Activated naive CD8-positive, alpha-beta T cell treated with anti-CD3 and anti-CD28 coated beads, Interleukin-2, amount 50 U/mL, for 24 hours (primary cell): ENCODE results near the gene DKK3.
A peak's percentile ranks its signal among the peaks of the same experiment; 100 is the strongest.

Source experiments
- ATAC-seq: fragments of 150-1000 bp; cut with Tn5 transposase; one replicate; pipeline ENCODE4 v1.10.0; 2021
- DNase-seq: peaks from one replicate; pipeline ENCODE4 v3.0.0; 2021
- H3K27ac Mint-ChIP-seq: one replicate; pipeline ENCODE4 v1.8.0; 2021; ENCODE audit warnings: mild to moderate bottlenecking, mixed read lengths
- H3K27me3 Mint-ChIP-seq: one replicate; pipeline ENCODE4 v1.8.0; 2021; ENCODE audit warnings: mixed read lengths
- H3K36me3 Mint-ChIP-seq: one replicate; pipeline ENCODE4 v1.8.0; 2021; ENCODE audit warnings: low read depth, mixed read lengths
- H3K4me1 Mint-ChIP-seq: one replicate; pipeline ENCODE4 v1.8.0; 2021; ENCODE audit warnings: mixed read lengths
- H3K4me3 Mint-ChIP-seq: one replicate; pipeline ENCODE4 v1.8.0; 2021; ENCODE audit warnings: mild to moderate bottlenecking, moderate library complexity, mixed read lengths
- H3K9me3 Mint-ChIP-seq: one replicate; pipeline ENCODE4 v1.8.0; 2021; ENCODE audit warnings: mixed read lengths

Gene DKK3

GRCh38 chr11:11975201-11976092, 33.0 kb downstream of the DKK3 start:
- no peak overlapping the region for H3K27ac Mint-ChIP-seq
- DNase-seq (no peak), ATAC-seq (no peak)
- H3K36me3 Mint-ChIP-seq = no peaks in the 10 kb centered on the region
- no peaks in the 10 kb centered on the region for H3K9me3 Mint-ChIP-seq
- H3K4me3 Mint-ChIP-seq = no peak overlapping the region
- H3K4me1 Mint-ChIP-seq = peaks cover 5% of the 10 kb centered on the region
- peaks cover 1% of the 10 kb centered on the region for H3K27me3 Mint-ChIP-seq

GRCh38 chr11:11973866-11974265, 34.6 kb downstream of the DKK3 start:
- Mint-ChIP-seq H3K9me3 (no peaks in the 10 kb centered on the region), H3K4me3 (no peak overlapping the region), H3K4me1 (peaks cover 5% of the 10 kb centered on the region), H3K27ac (no peak overlapping the region), H3K36me3 (no peaks in the 10 kb centered on the region), H3K27me3 (no peaks in the 10 kb centered on the region)
- DNase-seq (no peak), ATAC-seq (no peak)

GRCh38 chr11:11973361-11973800, 35.0 kb downstream of the DKK3 start:
- ATAC-seq = no peak
- Mint-ChIP-seq H3K4me3 (no peak overlapping the region), H3K27ac (no peak overlapping the region), H3K9me3 (no peaks in the 10 kb centered on the region), H3K36me3 (no peaks in the 10 kb centered on the region), H3K27me3 (no peaks in the 10 kb centered on the region), H3K4me1 (peaks cover 5% of the 10 kb centered on the region)
- no peak for DNase-seq

GRCh38 chr11:11972730-11973341, 35.6 kb downstream of the DKK3 start:
- H3K4me3 Mint-ChIP-seq = no peak overlapping the region
- H3K27me3 Mint-ChIP-seq = no peaks in the 10 kb centered on the region
- H3K36me3 Mint-ChIP-seq = no peaks in the 10 kb centered on the region
- peaks cover 5% of the 10 kb centered on the region for H3K4me1 Mint-ChIP-seq
- ATAC-seq (no peak), DNase-seq (no peak)
- no peaks in the 10 kb centered on the region for H3K9me3 Mint-ChIP-seq
- no peak overlapping the region for H3K27ac Mint-ChIP-seq

- Mint-ChIP-seq H3K4me3 (no peak overlapping the region), H3K27me3 (no peaks in the 10 kb centered on the region), H3K9me3 (no peaks in the 10 kb centered on the region), H3K36me3 (no peaks in the 10 kb centered on the region), H3K27ac (no peak overlapping the region), H3K4me1 (peaks cover 5% of the 10 kb centered on the region)
- ATAC-seq (no peak), DNase-seq (no peak)
Measured at GRCh38 chr11:11971906-11972547, 36.4 kb downstream of the DKK3 start.

GRCh38 chr11:11970556-11970955, 37.9 kb downstream of the DKK3 start:
- ATAC-seq (no peak), DNase-seq (no peak)
- no peaks in the 10 kb centered on the region for H3K9me3 Mint-ChIP-seq
- H3K4me1 Mint-ChIP-seq = peaks cover 5% of the 10 kb centered on the region
- no peak overlapping the region for H3K4me3 Mint-ChIP-seq
- no peaks in the 10 kb centered on the region for H3K36me3 Mint-ChIP-seq
- no peaks in the 10 kb centered on the region for H3K27me3 Mint-ChIP-seq
- no peak overlapping the region for H3K27ac Mint-ChIP-seq

- H3K9me3 Mint-ChIP-seq = no peaks in the 10 kb centered on the region
- H3K27me3 Mint-ChIP-seq = no peaks in the 10 kb centered on the region
- no peak overlapping the region for H3K27ac Mint-ChIP-seq
- H3K36me3 Mint-ChIP-seq = no peaks in the 10 kb centered on the region
- H3K4me3 Mint-ChIP-seq = no peak overlapping the region
- DNase-seq (no peak), ATAC-seq (no peak)
- no peaks in the 10 kb centered on the region for H3K4me1 Mint-ChIP-seq
Measured at GRCh38 chr11:11969380-11970215, 38.8 kb downstream of the DKK3 start.

- Mint-ChIP-seq H3K27me3 (no peaks in the 10 kb centered on the region), H3K36me3 (no peaks in the 10 kb centered on the region), H3K27ac (no peak overlapping the region), H3K9me3 (no peaks in the 10 kb centered on the region), H3K4me1 (no peaks in the 10 kb centered on the region), H3K4me3 (no peak overlapping the region)
- DNase-seq (no peak), ATAC-seq (no peak)
Measured at GRCh38 chr11:11968511-11969280, 39.7 kb downstream of the DKK3 start.

GRCh38 chr11:11967669-11968510, 40.5 kb downstream of the DKK3 start:
- Mint-ChIP-seq H3K4me3 (no peak overlapping the region), H3K9me3 (no peaks in the 10 kb centered on the region), H3K4me1 (no peaks in the 10 kb centered on the region), H3K27me3 (no peaks in the 10 kb centered on the region), H3K36me3 (no peaks in the 10 kb centered on the region), H3K27ac (no peak overlapping the region)
- no peak for ATAC-seq
- DNase-seq = no peak

- DNase-seq (peak; percentile 74), ATAC-seq (peak; percentile 90)
- Mint-ChIP-seq H3K27me3 (no peaks in the 10 kb centered on the region), H3K9me3 (no peaks in the 10 kb centered on the region), H3K4me1 (peaks cover 1% of the 10 kb centered on the region), H3K4me3 (no peak overlapping the region), H3K27ac (no peak overlapping the region), H3K36me3 (no peaks in the 10 kb centered on the region)
Measured at GRCh38 chr11:11966826-11967668, 41.4 kb downstream of the DKK3 start.

GRCh38 chr11:11966354-11966741, 42.1 kb downstream of the DKK3 start:
- H3K9me3 Mint-ChIP-seq = no peaks in the 10 kb centered on the region
- no peak overlapping the region for H3K27ac Mint-ChIP-seq
- H3K4me1 Mint-ChIP-seq = peaks cover 2% of the 10 kb centered on the region
- H3K27me3 Mint-ChIP-seq = no peaks in the 10 kb centered on the region
- no peaks in the 10 kb centered on the region for H3K36me3 Mint-ChIP-seq
- no peak overlapping the region for H3K4me3 Mint-ChIP-seq
- DNase-seq (no peak), ATAC-seq (no peak)

- Mint-ChIP-seq H3K4me1 (peaks cover 7% of the 10 kb centered on the region), H3K27me3 (no peaks in the 10 kb centered on the region)
- DNase-seq = no peak
Measured at GRCh38 chr11:11965656-11966353, 42.6 kb downstream of the DKK3 start.

More at GRCh38 chr11:11965656-11966353, 42.6 kb downstream of the DKK3 start:
- no peaks in the 10 kb centered on the region for H3K9me3 Mint-ChIP-seq
- ATAC-seq = no peak
- no peaks in the 10 kb centered on the region for H3K36me3 Mint-ChIP-seq
- no peak overlapping the region for H3K27ac Mint-ChIP-seq
- H3K4me3 Mint-ChIP-seq = no peak overlapping the region
